GM18499 (cell line): ENCODE measurements around the gene DNMT1.
"Not testable (repeated sequence)": the region's sequence is repeated elsewhere in the genome, so short reads cannot be mapped to it uniquely, and the experiment has no call there.

Experiments used
- ATAC-seq: cut with Tn5 transposase; IDR thresholded peaks from one replicate; pipeline ENCODE4 v1.9.1; 2021; ENCODE audit warnings: moderate number of reproducible peaks; ENCODE audit not compliant: insufficient read depth, unreplicated experiment

DNMT1 gene

DNA sequence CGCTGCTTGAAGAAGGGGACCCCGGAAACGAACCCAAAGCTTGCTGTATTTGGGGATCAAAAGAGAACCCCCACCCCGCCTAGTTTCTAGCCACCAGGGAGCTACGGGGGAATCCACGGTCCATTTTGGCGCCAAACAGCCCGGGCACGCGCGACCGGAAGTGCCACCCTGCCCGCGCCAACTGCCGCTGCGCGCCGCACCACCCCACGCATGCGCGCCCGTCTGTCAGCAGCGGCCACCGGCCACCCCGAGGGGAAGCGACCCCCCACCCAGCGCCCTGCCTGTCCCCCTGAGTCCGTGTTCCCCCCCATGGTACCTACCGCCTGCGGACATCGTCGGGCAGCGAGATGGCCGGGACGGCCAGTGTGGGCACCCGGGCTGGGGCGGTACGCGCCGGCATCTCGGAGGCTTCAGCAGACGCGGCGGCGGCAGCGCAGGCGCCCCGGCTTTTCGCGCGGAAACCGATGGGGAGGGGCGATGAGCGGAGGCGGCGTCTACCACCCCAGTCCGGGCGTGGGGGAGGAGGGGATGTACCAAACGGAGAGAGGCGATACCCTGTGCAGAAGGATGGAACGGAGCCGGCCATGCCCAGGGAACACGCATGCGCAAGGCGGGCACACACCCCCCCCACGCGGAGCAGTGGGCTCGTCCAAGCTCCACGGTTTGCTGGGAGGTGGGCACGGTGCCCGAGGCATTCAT lies at the start of gene DNMT1:
DNMT1 (minus strand) TSS at position 454 of the 699 bp plus-strand sequence; CDS start at position 400, 54 bp downstream.
- peak; percentile 60 for ATAC-seq

DNA sequence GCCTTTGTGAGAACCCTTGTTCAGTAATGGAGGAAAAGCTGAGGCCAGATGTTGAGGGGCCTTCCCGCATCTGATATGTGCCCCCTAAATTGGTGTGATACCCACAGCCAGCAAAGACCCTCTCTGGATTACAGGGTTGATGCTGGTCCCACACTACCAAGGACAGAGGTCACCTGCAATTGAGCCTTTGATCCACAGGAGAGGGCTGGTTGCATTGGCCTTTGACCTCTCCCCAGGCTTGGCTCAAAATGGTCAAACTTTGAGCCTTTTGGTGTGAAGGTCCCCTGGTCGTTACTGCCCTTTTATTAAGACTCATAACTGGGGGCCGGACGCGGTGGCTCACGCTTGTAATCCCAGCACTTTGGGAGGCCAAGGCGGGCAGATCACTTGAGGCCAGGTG lies 48.9 kb upstream of the DNMT1 start:
- no peak for ATAC-seq

DNA sequence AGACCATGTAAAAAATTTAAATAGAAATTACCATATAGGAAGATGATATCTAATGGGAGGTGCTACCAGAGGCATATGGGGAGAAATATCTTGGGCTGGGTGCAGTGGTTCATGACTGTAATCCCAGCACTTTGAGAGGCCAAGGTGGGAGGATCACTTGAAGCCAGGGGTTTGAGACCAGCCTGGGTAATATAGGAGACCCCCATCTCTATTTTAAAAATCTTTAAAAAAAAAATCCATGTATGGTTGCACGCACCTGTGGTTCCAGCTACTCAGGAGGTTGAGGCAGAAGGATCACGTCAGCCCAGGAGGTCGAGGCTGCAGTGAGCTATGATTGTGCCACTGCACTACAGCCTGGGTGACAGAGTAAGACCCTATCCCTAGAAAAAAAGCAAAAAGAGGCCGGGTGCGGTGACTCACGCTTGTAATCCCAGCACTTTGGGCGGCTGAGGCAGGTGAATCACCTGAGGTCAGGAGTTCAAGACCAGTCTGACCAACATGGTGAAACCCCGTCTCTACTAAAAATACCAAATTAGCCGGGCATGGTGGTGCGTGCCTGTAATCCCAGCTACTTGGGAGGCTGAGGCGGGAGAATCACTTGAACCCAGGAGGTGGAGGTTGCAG lies 47.2 kb upstream of the DNMT1 start:
- not testable (repeated sequence) for ATAC-seq

GRCh38 chr19:10238172-10238783 lies 43.5 kb upstream of the DNMT1 start:
- no peak for ATAC-seq

- no peak for ATAC-seq
Observed at GRCh38 chr19:10237702-10238101, 42.9 kb upstream of the DNMT1 start.

DNA sequence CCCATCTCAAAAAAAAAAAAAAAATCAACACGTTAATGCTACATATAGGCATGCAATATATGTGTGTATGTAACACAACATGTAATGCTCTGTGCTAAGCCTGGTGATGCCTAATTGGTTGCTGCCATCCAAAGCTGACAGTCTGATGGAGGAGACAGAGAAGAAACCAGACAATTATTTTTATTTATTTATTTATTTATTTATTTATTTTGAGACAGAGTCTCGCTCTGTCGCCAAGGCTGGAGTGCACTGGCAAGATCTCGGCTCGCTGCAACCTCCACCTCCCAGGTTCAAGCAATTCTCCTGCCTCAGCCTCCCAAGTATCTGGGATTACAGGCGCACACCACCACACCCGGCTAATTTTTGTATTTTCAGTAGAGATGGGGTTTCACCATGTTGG lies 40.7 kb upstream of the DNMT1 start:
- ATAC-seq: not testable (repeated sequence)

DNA sequence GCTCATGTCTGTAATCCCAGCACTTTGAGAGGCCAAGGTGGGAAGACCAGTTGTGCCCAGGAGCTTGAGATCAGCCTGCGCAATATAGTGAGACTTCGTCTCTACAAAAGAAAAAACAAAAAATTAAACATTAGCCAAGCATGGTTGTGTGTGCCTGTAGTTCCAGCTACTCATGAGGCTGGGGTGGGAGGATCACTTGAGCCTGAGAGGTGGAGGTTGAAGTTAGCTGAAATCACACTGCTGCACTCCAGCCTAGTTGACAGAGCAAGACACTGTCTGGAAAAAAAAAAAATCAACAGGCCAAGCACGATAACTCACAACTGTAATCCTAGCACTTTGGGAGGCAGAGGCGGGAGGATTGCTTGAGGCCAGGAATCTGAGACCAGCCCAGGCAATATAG lies 40.2 kb upstream of the DNMT1 start:
- ATAC-seq: no peak

- no peak for ATAC-seq
Observed at GRCh38 chr19:10233946-10234345, 39.2 kb upstream of the DNMT1 start.

GRCh38 chr19:10231612-10232228 lies 37.0 kb upstream of the DNMT1 start:
- ATAC-seq: no peak

DNA sequence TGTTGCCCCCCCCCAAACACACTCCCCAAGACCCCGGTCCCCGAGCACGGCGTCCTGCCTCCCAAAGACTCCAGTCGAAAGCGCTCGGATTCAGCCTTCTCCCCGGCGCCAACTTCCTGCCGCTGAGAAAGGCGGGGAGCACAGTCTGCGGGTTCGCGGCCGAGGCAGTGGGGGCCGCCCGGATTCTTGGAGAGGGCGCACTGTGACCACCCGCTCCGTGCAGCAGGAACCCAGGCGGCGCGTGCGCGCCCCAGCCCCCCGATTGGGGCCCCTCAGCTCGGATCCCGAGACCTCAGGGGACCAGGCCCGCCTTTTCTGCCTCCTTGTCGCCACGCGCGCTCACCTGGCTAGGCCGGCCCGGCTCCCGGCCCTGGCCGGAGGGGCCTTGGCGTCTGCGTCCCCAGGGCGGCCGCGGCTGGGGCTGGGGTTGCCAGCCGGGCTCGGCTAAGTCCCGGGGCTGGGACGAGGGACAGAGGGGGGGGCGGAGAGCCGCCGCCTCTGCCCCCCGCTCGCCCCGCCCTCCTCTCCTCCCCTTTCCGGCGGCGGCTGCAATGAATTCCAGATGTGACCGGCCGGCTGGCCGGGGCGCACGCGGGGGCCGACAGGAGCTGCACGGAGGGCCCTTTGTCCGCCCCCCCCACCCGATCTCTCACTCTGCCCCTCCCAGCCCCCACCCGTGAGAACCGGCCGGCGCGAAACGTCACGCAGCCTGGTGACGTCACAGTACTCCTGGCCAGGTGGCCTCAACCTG lies 36.3 kb upstream of the DNMT1 start, which contains the start of gene S1PR2:
S1PR2 (minus strand) TSS at position 471 of the 751 bp plus-strand sequence. CDS start 6,426 bp downstream, outside the sequence.
- ATAC-seq: no peak

GRCh38 chr19:10230173-10230860 lies 35.6 kb upstream of the DNMT1 start:
- no peak for ATAC-seq

DNA sequence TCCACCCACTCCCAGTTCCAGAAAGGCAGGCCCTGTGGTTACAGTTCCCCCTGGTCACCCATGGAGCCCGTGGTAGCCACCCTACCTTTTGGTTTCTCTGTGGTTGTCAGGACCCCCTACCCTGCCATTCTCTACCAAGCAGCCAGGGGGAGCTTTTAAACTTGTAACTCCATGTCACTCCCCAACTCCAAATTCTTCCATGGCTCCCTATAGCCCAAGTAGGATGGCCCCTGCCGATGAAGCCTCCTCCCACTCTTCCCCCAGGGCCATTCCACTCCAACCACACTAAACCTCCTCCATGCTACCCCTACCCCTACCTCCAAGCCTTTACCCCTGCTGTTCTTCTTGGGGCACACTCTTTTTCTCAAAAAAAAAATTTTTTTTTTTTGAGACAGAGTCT lies 34.2 kb upstream of the DNMT1 start:
- ATAC-seq: no peak

DNA sequence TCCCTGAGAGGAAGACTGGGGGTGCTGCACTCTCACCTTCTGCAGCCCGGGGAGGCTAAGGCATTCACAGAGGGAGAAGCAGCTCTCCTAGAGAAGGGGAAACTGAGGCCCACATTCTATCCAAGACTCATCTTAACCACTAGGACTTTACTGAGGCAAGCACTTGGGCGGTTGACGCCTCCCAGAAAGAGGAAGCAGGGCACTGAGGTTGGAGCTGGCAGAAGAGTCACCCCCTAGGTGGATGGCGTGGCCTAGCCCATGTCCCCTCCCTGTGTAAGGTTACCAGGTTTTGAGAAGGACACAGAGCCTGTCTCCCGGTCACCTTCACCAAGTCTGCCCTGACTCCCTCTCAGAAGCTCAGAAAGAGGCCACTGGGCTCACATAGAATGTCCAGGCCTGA lies 33.6 kb upstream of the DNMT1 start:
- no peak for ATAC-seq

GRCh38 chr19:10227026-10227971 lies 32.5 kb upstream of the DNMT1 start:
- no peak for ATAC-seq

- ATAC-seq: no peak
Observed at GRCh38 chr19:10226376-10227025, 31.7 kb upstream of the DNMT1 start.

GRCh38 chr19:10226021-10226375 lies 31.2 kb upstream of the DNMT1 start:
- no peak for ATAC-seq

- no peak for ATAC-seq
Observed at GRCh38 chr19:10224337-10224736, 29.6 kb upstream of the DNMT1 start.

- no peak for ATAC-seq
Observed at GRCh38 chr19:10223488-10224213, 28.9 kb upstream of the DNMT1 start.
